Fibroblast of skin of right biceps (primary cell): ENCODE data around the gene POTED.
"Not testable (repeated sequence)": the region's sequence is repeated elsewhere in the genome, so short reads cannot be mapped to it uniquely, and the experiment has no call there.

Experiments used
- DNase-seq: peaks from one replicate; pipeline ENCODE4 v3.0.0-alpha.2; 2013

The POTED gene

GRCh38 chr21:13609477-13609876 is at the start of gene POTED:
TSS of gene POTED (plus strand) at chr21:13609777. CDS start at chr21:13610229, 452 bp downstream.
- not testable (repeated sequence) for DNase-seq

GRCh38 chr21:13650101-13650500 is 40.5 kb downstream of the POTED start:
- DNase-seq, result not testable (repeated sequence)

GRCh38 chr21:13651746-13652145 is 42.2 kb downstream of the POTED start:
- DNase-seq, result not testable (repeated sequence)
